A549 (cell line): ENCODE measurements around the gene KRTAP20-2. TPM values are rescaled to one million over a fixed set of nuclear protein-coding genes. Genes with fewer than 3 reads are reported as not detected.

Source experiments
- ATAC-seq, 2 experiments: fragments of 200-7000 bp in 1 of 2; fragments of >200 bp in 1 of 2; cut with Nextera tagmentation in 1 of 2; cut with Tn5 transposase in 1 of 2; 3 replicates each; pipeline versions ENCODE4 v1.8.0 to v1.9.1; 2018 to 2020; ENCODE audit warnings: mild to moderate bottlenecking in 1 of 2, moderate library complexity in 1 of 2
- CTCF ChIA-PET: fragments of 300-600 bp; sonication (Branson Sonifier 250); formaldehyde crosslinking; extraction: SDS; loops from one replicate; lab custom pipeline; 2021; ENCODE audit warnings: antibody characterized with exemption, inconsistent platforms; lab: Yijun Ruan, JAX
- POLR2A ChIA-PET: fragments of 350-600 bp; formaldehyde crosslinking; extraction: SDS; loops from one replicate; lab custom pipeline; 2021; ENCODE audit warnings: antibody characterized with exemption, inconsistent platforms; lab: Yijun Ruan, JAX
- DNase-seq, 2 experiments: peaks; one replicate each; pipeline versions ENCODE4 v3.0.0 to v3.0.0-alpha.2; 2011 to 2016; ENCODE audit warnings: low read depth in 1 of 2, low spot score in 1 of 2
- FAIRE-seq: peaks from 2 replicates; lab custom pipeline; 2011; peaks lifted over from hg19 to GRCh38; lab: Jason Lieb, UNC
- H3K27ac ChIP-seq, 2 experiments: fragments of >200 bp; sonication (Bioruptor Twin); formaldehyde crosslinking; 3 replicates each; pipeline ENCODE4 v1.5.1; 2016 to 2017
- H3K4me1 ChIP-seq: fragments of >200 bp; sonication (Bioruptor Twin); formaldehyde crosslinking; 3 replicates; pipeline ENCODE4 v1.6.1; 2016
- H3K4me2 ChIP-seq: fragments of >200 bp; sonication (Bioruptor Twin); formaldehyde crosslinking; 3 replicates; pipeline ENCODE4 v1.6.1; 2016
- H3K4me3 ChIP-seq: fragments of >200 bp; sonication (Bioruptor Twin); formaldehyde crosslinking; 3 replicates; pipeline ENCODE4 v1.5.1; 2016
- H3K9me3 ChIP-seq: fragments of >200 bp; sonication (Bioruptor Twin); formaldehyde crosslinking; 3 replicates; pipeline ENCODE4 v1.6.1; 2016
- CBX8 ChIP-seq: fragments of 200-600 bp; sonication (generic); IDR thresholded peaks from 2 replicates; pipeline ENCODE4 v1.6.1; 2016
- CHD4 ChIP-seq: fragments of 200-600 bp; sonication (generic); IDR thresholded peaks from 2 replicates; pipeline ENCODE4 v1.6.1; 2016; ENCODE audit warnings: antibody characterized with exemption, mild to moderate bottlenecking, borderline replicate concordance
- EHMT2 ChIP-seq: fragments of 200-600 bp; sonication (generic); IDR thresholded peaks from 2 replicates; pipeline ENCODE4 v1.6.1; 2016; ENCODE audit warnings: antibody characterized with exemption, low read depth, mild to moderate bottlenecking, moderate library complexity
- ESRRA ChIP-seq: fragments of 150-350 bp; IDR thresholded peaks from 2 replicates; pipeline ENCODE4 v1.6.1; 2014; ENCODE audit warnings: mild to moderate bottlenecking, low read length, borderline replicate concordance
- FOSB ChIP-seq: fragments of 250-450 bp; sonication (Bioruptor Pico); IDR thresholded peaks from 2 replicates; pipeline ENCODE4 v1.5.0; 2020; ENCODE audit warnings: mild to moderate bottlenecking, moderate library complexity
- FOXS1 ChIP-seq: fragments of 250-450 bp; sonication (Bioruptor Pico); IDR thresholded peaks from 2 replicates; pipeline ENCODE4 v1.5.0; 2020; ENCODE audit warnings: mild to moderate bottlenecking, moderate library complexity
- GATA3 ChIP-seq: IDR thresholded peaks from 2 replicates; pipeline ENCODE4 v1.6.1; 2012; ENCODE audit warnings: borderline replicate concordance
- HDAC2 ChIP-seq: fragments of 200-600 bp; sonication (generic); IDR thresholded peaks from 2 replicates; pipeline ENCODE4 v1.6.1; 2016
- HEYL ChIP-seq: fragments of 250-450 bp; sonication (Bioruptor Pico); IDR thresholded peaks from 2 replicates; pipeline ENCODE4 v1.8.0; 2021; ENCODE audit warnings: mild to moderate bottlenecking, moderate library complexity
- JUN ChIP-seq, 2 experiments: fragments of >200 bp; sonication (Bioruptor Twin); formaldehyde crosslinking; IDR thresholded peaks; 2 replicates in 1 of 2; 3 replicates in 1 of 2; pipeline ENCODE4 v1.6.1; 2016 to 2017
- KDM1A ChIP-seq: fragments of 200-600 bp; sonication (generic); IDR thresholded peaks from 2 replicates; pipeline ENCODE4 v1.6.1; 2016; ENCODE audit warnings: low read depth, mild to moderate bottlenecking
- NPAS2 ChIP-seq: fragments of 250-450 bp; sonication (Bioruptor Pico); IDR thresholded peaks from 2 replicates; pipeline ENCODE4 v1.8.0; 2022; ENCODE audit warnings: mild to moderate bottlenecking, moderate library complexity, borderline replicate concordance
- NR3C1 ChIP-seq: fragments of >200 bp; sonication (Bioruptor Twin); formaldehyde crosslinking; IDR thresholded peaks from 3 replicates; pipeline ENCODE4 v1.6.1; 2017
- POLR2AphosphoS2 ChIP-seq: conservative IDR thresholded peaks from 2 replicates; pipeline ENCODE4 v1.6.1; 2012; ENCODE audit warnings: low read length, improper control_type of control experiment, inconsistent platforms
- RARB ChIP-seq: fragments of 250-450 bp; sonication (Bioruptor Pico); IDR thresholded peaks from 2 replicates; pipeline ENCODE4 v1.8.0; 2021; ENCODE audit warnings: mild to moderate bottlenecking, moderate library complexity
- RCOR1 ChIP-seq: fragments of 150-350 bp; IDR thresholded peaks from 2 replicates; pipeline ENCODE4 v1.6.1; 2014; ENCODE audit warnings: antibody characterized with exemption, low read length, low read depth
- RFX5 ChIP-seq: fragments of 450-650 bp; IDR thresholded peaks from 2 replicates; pipeline ENCODE4 v1.7.1; 2014; ENCODE audit warnings: antibody characterized with exemption, mild to moderate bottlenecking, moderate library complexity
- SMC3 ChIP-seq: fragments of >200 bp; sonication (Bioruptor Twin); formaldehyde crosslinking; IDR thresholded peaks from 3 replicates; pipeline ENCODE4 v1.6.1; 2018; ENCODE audit warnings: inconsistent platforms
- TP53 ChIP-seq: fragments of 250-450 bp; sonication (Bioruptor Pico); IDR thresholded peaks from 2 replicates; pipeline ENCODE4 v1.5.0; 2021; ENCODE audit warnings: mild to moderate bottlenecking, moderate library complexity
- ZFP36 ChIP-seq: fragments of 450-650 bp; IDR thresholded peaks from 2 replicates; pipeline ENCODE4 v1.6.1; 2014; ENCODE audit warnings: borderline replicate concordance; ENCODE audit not compliant: partially characterized antibody
- ZNF302 ChIP-seq: fragments of 250-450 bp; sonication (Bioruptor Pico); IDR thresholded peaks from 2 replicates; pipeline ENCODE4 v1.9.0; 2021; ENCODE audit warnings: inconsistent platforms, mild to moderate bottlenecking, moderate library complexity
- ZSCAN20 ChIP-seq: fragments of 250-450 bp; sonication (Bioruptor Pico); IDR thresholded peaks from 2 replicates; pipeline ENCODE4 v1.8.0; 2022; ENCODE audit warnings: mild to moderate bottlenecking, moderate library complexity
- WGBS: methylation state at CpG from one replicate; pipeline ENCODE4 v1.1.6; 2017; ENCODE audit errors: missing lambda C conversion rate; 5-methylcytosine and 5-hydroxymethylcytosine counted together
- polyA plus RNA-seq, 4 experiments: library from polyadenylated mRNA; depleted of rRNA in 3 of 4; stranded (reverse); fragments of >200 nt; fragmentation: RNase III in 1 of 4; extraction: RNeasy Plus Mini Kit Qiagen cat#74134 plus additional on column Dnase treatment in 1 of 4; gene quantifications; 2 replicates in 3 of 4; 3 replicates in 1 of 4; pipeline ENCODE4 v1.2.3, GENCODE V29; 2011 to 2017
- TF ChIP-seq, protein P1 (sequence below): fragments of 200-600 bp; sonication (generic); IDR thresholded peaks from 2 replicates; pipeline ENCODE4 v1.6.1; 2016; ENCODE audit warnings: antibody characterized with exemption, mild to moderate bottlenecking, moderate library complexity
- TF ChIP-seq, protein P2 (sequence below): IDR thresholded peaks from 2 replicates; pipeline ENCODE4 v1.6.1; 2012
- TF ChIP-seq, protein P3 (sequence below): fragments of 250-450 bp; sonication (Bioruptor Pico); IDR thresholded peaks from 2 replicates; pipeline ENCODE4 v1.5.0; 2021; ENCODE audit warnings: mild to moderate bottlenecking, moderate library complexity, borderline replicate concordance
- TF ChIP-seq, protein P4 (sequence below): fragments of >200 bp; sonication (Bioruptor Twin); formaldehyde crosslinking; IDR thresholded peaks from 2 replicates; pipeline ENCODE4 v1.6.1; 2016
- TF ChIP-seq, protein P5 (sequence below): IDR thresholded peaks from 2 replicates; pipeline ENCODE4 v1.6.1; 2012

Gene KRTAP20-2
- polyA plus RNA-seq, 2 of the 4 experiments (the other 2 are of a cell fraction), result not detected

DNA sequence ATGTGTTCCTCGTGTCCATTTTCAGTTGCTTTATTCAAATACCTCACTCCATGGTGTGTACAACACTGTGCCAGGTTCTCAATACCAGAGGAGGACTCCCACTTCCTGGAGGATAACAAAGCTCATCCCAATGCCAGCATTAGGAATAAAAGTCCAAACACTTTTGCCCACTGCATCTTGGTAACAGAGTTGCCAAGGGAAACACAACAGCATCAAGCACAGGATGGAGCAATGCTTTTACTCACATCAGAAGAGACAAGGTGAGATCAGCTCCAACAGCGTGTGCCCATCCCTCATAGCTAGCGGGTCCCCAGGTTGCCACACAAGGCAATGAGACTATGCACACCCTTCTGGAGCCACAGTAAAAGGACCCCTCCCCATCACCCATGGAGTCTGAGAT, 11.6 kb upstream of the KRTAP20-2 start:
- ATAC-seq (no peak), DNase-seq (no peak), FAIRE-seq (no peak)
- WGBS, result 0% methylated on average over 3 of the region's 3 CpGs
- ChIA-PET POLR2A (no interaction called here), CTCF (no interaction called here)
- TF ChIP-seq KDM1A, result no peak
- TF ChIP-seq TP53 (CRISPR knock-in tag), result no peak
- TF ChIP-seq FOXS1 (CRISPR knock-in tag), result no peak
- TF ChIP-seq, protein P1, sequence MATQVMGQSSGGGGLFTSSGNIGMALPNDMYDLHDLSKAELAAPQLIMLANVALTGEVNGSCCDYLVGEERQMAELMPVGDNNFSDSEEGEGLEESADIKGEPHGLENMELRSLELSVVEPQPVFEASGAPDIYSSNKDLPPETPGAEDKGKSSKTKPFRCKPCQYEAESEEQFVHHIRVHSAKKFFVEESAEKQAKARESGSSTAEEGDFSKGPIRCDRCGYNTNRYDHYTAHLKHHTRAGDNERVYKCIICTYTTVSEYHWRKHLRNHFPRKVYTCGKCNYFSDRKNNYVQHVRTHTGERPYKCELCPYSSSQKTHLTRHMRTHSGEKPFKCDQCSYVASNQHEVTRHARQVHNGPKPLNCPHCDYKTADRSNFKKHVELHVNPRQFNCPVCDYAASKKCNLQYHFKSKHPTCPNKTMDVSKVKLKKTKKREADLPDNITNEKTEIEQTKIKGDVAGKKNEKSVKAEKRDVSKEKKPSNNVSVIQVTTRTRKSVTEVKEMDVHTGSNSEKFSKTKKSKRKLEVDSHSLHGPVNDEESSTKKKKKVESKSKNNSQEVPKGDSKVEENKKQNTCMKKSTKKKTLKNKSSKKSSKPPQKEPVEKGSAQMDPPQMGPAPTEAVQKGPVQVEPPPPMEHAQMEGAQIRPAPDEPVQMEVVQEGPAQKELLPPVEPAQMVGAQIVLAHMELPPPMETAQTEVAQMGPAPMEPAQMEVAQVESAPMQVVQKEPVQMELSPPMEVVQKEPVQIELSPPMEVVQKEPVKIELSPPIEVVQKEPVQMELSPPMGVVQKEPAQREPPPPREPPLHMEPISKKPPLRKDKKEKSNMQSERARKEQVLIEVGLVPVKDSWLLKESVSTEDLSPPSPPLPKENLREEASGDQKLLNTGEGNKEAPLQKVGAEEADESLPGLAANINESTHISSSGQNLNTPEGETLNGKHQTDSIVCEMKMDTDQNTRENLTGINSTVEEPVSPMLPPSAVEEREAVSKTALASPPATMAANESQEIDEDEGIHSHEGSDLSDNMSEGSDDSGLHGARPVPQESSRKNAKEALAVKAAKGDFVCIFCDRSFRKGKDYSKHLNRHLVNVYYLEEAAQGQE, result no peak
- no peak for TF ChIP-seq SMC3
- no peak for TF ChIP-seq ESRRA
- TF ChIP-seq HEYL (CRISPR knock-in tag), result no peak
- TF ChIP-seq, protein P2, sequence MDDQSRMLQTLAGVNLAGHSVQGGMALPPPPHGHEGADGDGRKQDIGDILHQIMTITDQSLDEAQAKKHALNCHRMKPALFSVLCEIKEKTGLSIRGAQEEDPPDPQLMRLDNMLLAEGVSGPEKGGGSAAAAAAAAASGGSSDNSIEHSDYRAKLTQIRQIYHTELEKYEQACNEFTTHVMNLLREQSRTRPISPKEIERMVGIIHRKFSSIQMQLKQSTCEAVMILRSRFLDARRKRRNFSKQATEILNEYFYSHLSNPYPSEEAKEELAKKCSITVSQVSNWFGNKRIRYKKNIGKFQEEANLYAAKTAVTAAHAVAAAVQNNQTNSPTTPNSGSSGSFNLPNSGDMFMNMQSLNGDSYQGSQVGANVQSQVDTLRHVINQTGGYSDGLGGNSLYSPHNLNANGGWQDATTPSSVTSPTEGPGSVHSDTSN, result no peak
- TF ChIP-seq CHD4, result no peak
- TF ChIP-seq CBX8, result no peak
- TF ChIP-seq POLR2AphosphoS2, result no peak
- no peak for TF ChIP-seq HDAC2
- no peak for TF ChIP-seq JUN (IDR thresholded peaks at IDR 0.05)
- Histone ChIP-seq H3K9me3 (no peaks in the 10 kb centered on the region), H3K4me1 (no peaks in the 10 kb centered on the region), H3K27ac (no peak overlapping the region), H3K4me2 (no peak overlapping the region), H3K4me3 (no peak overlapping the region)

DNA sequence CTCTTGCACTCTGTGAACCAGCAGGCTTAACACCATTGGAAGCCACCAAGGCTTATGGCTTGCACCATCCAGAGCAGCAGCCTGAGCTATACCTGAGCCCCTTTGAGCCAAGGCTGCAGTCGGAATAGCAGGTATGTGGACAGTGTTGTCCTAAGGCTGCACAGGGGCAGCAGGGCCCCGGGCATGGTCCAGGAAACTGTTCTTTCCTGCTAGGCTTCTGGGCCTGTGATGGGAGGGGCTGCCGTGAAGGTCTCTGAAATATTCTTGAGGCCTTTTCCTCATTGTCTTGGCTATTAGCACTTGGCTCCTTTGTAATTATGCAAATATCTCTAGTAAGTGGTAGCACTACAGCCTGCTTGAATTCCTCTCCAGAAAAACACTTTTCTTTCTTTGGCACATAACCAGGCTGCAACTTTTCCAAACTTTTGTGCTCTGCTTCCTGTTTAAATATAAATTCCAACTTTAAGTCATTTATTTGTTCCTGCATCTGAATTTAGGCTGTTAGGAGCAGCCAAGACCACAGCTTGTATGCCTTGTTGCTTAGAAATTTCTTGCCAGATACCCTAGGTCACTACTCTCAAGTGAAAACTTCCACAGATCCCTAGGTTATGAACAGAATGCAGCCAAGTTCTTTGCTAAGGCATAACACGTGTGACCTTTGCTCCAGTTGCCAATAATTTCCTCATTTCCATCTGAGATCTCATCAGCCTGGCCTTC, 9.4 kb upstream of the KRTAP20-2 start:
- no peak overlapping the region for H3K4me2 ChIP-seq
- no peak overlapping the region for H3K4me3 ChIP-seq
- no peak for DNase-seq
- no peak for FAIRE-seq
- CTCF ChIA-PET, result no interaction called here
- TF ChIP-seq ZSCAN20 (CRISPR knock-in tag) (no peak), KDM1A (no peak), EHMT2 (no peak), GATA3 (no peak), FOSB (CRISPR knock-in tag) (no peak), RCOR1 (no peak), RARB (CRISPR knock-in tag) (no peak), ZFP36 (no peak), NR3C1 (no peak), NPAS2 (no peak), ZNF302 (no peak), RFX5 (no peak), SMC3 (no peak)
- TF ChIP-seq, protein P3, sequence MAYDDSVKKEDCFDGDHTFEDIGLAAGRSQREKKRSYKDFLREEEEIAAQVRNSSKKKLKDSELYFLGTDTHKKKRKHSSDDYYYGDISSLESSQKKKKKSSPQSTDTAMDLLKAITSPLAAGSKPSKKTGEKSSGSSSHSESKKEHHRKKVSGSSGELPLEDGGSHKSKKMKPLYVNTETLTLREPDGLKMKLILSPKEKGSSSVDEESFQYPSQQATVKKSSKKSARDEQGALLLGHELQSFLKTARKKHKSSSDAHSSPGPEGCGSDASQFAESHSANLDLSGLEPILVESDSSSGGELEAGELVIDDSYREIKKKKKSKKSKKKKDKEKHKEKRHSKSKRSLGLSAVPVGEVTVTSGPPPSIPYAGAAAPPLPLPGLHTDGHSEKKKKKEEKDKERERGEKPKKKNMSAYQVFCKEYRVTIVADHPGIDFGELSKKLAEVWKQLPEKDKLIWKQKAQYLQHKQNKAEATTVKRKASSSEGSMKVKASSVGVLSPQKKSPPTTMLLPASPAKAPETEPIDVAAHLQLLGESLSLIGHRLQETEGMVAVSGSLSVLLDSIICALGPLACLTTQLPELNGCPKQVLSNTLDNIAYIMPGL (CRISPR knock-in tag), result no peak
- TF ChIP-seq, protein P4, sequence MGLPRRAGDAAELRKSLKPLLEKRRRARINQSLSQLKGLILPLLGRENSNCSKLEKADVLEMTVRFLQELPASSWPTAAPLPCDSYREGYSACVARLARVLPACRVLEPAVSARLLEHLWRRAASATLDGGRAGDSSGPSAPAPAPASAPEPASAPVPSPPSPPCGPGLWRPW, result no peak
- TF ChIP-seq, protein P5, sequence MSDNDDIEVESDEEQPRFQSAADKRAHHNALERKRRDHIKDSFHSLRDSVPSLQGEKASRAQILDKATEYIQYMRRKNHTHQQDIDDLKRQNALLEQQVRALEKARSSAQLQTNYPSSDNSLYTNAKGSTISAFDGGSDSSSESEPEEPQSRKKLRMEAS, result no peak
- H3K27ac ChIP-seq, result no peak overlapping the region
- ATAC-seq, result no peak
- 0% methylated on average over 2 of the region's 4 CpGs for WGBS
- H3K4me1 ChIP-seq, result no peaks in the 10 kb centered on the region
- POLR2A ChIA-PET, result no interaction called here
- H3K9me3 ChIP-seq, result no peaks in the 10 kb centered on the region
